Fibroblast of lung (primary cell): ENCODE data around the gene GMEB1. TPM values are rescaled to one million over a fixed set of nuclear protein-coding genes. Genes with fewer than 3 reads are reported as not detected.
"Not testable (repeated sequence)": the region's sequence is repeated elsewhere in the genome, so short reads cannot be mapped to it uniquely, and the experiment has no call there.

Experiments used
- DNase-seq, 2 donors: peaks; one replicate each; pipeline versions ENCODE4 v3.0.0 to v3.0.0-alpha.2; 2010; ENCODE audit warnings: low read depth in 2 of 2
- H2AFZ ChIP-seq: 2 replicates; pipeline ENCODE4 v1.5.1; 2012; ENCODE audit warnings: low read length, control low read depth, inconsistent platforms
- H3K27ac ChIP-seq: 2 replicates; pipeline ENCODE4 v1.5.1; 2011; ENCODE audit warnings: low read length, control low read depth; ENCODE audit not compliant: insufficient read depth
- H3K27me3 ChIP-seq: 2 replicates; pipeline ENCODE4 v1.5.1; 2011; ENCODE audit warnings: mild to moderate bottlenecking, low read length; ENCODE audit not compliant: control insufficient read depth, insufficient read depth
- H3K36me3 ChIP-seq: 2 replicates; pipeline ENCODE4 v1.5.1; 2011; ENCODE audit warnings: low read length; ENCODE audit not compliant: control insufficient read depth, insufficient read depth
- H3K4me1 ChIP-seq: 2 replicates; pipeline ENCODE4 v1.5.1; 2011; ENCODE audit warnings: low read length; ENCODE audit not compliant: control insufficient read depth, insufficient read depth; ENCODE audit errors: extremely low read depth
- H3K4me2 ChIP-seq: 2 replicates; pipeline ENCODE4 v1.5.1; 2011; ENCODE audit warnings: low read length, control low read depth; ENCODE audit not compliant: insufficient read depth; ENCODE audit errors: extremely low read depth
- H3K4me3 ChIP-seq, 4 experiments: fragments of 200-600 bp in 1 of 4; sonication (generic) in 1 of 4; replicated peaks in 1 of 4; 2 replicates each; pipeline ENCODE4 v1.5.1; 2011 to 2016; ENCODE audit warnings: low read length in 4 of 4, low read depth in 3 of 4, mild to moderate bottlenecking in 3 of 4, control low read depth in 2 of 4, inconsistent platforms in 1 of 4, mixed read lengths in 1 of 4; ENCODE audit not compliant: insufficient read depth in 1 of 4; ENCODE audit errors: control extremely low read depth in 1 of 4
- H3K79me2 ChIP-seq: 2 replicates; pipeline ENCODE4 v1.5.1; 2012; ENCODE audit warnings: mild to moderate bottlenecking, low read length, inconsistent platforms; ENCODE audit not compliant: control insufficient read depth, insufficient read depth
- H3K9ac ChIP-seq: 2 replicates; pipeline ENCODE4 v1.5.1; 2011; ENCODE audit warnings: mild to moderate bottlenecking, low read length, control low read depth; ENCODE audit not compliant: insufficient read depth
- H3K9me3 ChIP-seq: 2 replicates; pipeline ENCODE4 v1.5.1; 2012; ENCODE audit warnings: low read depth, low read length; ENCODE audit not compliant: control insufficient read depth, insufficient read depth
- H4K20me1 ChIP-seq: 2 replicates; pipeline ENCODE4 v1.5.1; 2011; ENCODE audit warnings: low read length; ENCODE audit not compliant: control insufficient read depth, insufficient read depth; ENCODE audit errors: extremely low read depth
- EZH2 ChIP-seq: IDR thresholded peaks from 2 replicates; pipeline ENCODE4 v1.5.1; 2012; ENCODE audit warnings: low read length, control low read depth, mild to moderate bottlenecking; ENCODE audit errors: missing control alignments
- polyA plus RNA-seq, 2 donors: library from polyadenylated mRNA; depleted of rRNA in 1 of 2; stranded (reverse) in 1 of 2; unstranded in 1 of 2; fragments of >200 nt; gene quantifications; 2 replicates each; pipeline ENCODE4 v1.2.1, GENCODE V29; 2011 to 2012; ENCODE audit warnings: missing spikeins in 1 of 2
- total RNA-seq: library from RNA; depleted of rRNA; stranded (reverse); fragments of >200 nt; gene quantifications from 2 replicates; pipeline ENCODE4 v1.2.1, GENCODE V29; 2014
- TF ChIP-seq, protein P1 (sequence below), 2 donors: IDR thresholded peaks in 1 of 2; conservative IDR thresholded peaks in 1 of 2; 1 replicate in 1 of 2; 2 replicates in 1 of 2; pipeline ENCODE4 v1.5.1; 2011 to 2012; ENCODE audit warnings: low read length in 2 of 2, control low read depth in 1 of 2, inconsistent platforms in 1 of 2, low read depth in 1 of 2, mild to moderate bottlenecking in 1 of 2

GMEB1 gene
- total and polyA plus RNA-seq, 2 donors (not counting 1 experiment from before 2014, with no cell fraction given), result 5.4 to 8.9 TPM

DNA sequence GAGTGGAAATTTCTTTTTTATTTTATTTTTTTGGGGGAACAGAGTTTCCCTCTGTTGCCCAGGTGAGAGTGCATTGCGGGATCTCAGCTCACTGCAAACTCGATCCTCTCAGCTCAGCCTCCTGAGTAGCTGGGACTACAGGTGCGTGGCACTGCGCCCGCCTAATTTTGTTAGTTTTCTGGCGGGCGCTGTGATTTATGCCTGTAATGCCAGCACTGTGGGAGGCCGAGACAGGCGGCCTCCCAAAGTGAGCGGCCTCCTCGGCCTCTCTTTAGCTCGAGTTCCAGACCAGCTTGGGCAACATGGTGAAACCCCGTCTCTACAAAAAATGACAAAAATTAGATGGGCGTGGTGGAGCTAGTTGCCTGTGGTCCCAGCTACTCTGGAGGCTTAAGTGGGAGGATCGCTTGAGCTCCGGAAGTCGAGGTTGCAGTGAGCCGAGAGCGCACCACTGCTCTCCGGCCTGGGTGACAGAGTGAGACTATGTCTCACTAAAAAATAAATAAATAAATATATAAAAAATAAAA lies 2.7 kb downstream of the GMEB1 start:
- H3K79me2 ChIP-seq, result peaks cover 10% of the 10 kb centered on the region

DNA sequence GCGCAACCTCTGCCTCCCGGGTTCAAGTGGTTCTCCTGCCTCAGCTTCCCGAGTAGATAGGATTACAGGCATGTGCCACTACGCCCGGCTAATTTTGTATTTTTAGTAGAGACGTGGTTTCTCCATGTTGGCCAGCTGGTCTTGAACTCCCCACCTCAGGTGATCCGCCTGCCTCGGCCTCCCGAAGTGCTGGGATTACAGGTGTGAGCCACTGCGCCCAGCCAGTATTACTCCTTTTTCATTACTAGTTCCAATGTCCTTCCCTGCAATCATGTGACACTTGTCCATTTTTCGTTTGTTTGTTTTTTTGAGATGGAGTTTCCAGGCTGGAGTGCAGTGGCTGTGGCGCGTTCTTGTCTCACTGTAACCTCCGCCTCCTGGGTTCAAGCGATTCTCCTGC lies 4.4 kb downstream of the GMEB1 start:
- H3K79me2 ChIP-seq, result not testable (repeated sequence)

More for the DNA sequence above, 2.7 kb downstream of the GMEB1 start:
- Histone ChIP-seq H3K9ac (no peak overlapping the region), H4K20me1 (no peaks in the 10 kb centered on the region), H3K9me3 (no peaks in the 10 kb centered on the region), H3K27ac (no peak overlapping the region), H3K36me3 (no peaks in the 10 kb centered on the region), H3K4me1 (no peaks in the 10 kb centered on the region), H3K4me2 (no peak overlapping the region), H3K4me3 (no peak overlapping the region), H3K27me3 (no peaks in the 10 kb centered on the region), H2AFZ (no peak overlapping the region)
- DNase-seq, result no peak
- TF ChIP-seq, protein P1, sequence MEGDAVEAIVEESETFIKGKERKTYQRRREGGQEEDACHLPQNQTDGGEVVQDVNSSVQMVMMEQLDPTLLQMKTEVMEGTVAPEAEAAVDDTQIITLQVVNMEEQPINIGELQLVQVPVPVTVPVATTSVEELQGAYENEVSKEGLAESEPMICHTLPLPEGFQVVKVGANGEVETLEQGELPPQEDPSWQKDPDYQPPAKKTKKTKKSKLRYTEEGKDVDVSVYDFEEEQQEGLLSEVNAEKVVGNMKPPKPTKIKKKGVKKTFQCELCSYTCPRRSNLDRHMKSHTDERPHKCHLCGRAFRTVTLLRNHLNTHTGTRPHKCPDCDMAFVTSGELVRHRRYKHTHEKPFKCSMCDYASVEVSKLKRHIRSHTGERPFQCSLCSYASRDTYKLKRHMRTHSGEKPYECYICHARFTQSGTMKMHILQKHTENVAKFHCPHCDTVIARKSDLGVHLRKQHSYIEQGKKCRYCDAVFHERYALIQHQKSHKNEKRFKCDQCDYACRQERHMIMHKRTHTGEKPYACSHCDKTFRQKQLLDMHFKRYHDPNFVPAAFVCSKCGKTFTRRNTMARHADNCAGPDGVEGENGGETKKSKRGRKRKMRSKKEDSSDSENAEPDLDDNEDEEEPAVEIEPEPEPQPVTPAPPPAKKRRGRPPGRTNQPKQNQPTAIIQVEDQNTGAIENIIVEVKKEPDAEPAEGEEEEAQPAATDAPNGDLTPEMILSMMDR (conservative IDR thresholded peaks at IDR 0.05 in 1 of 2, IDR thresholded peaks at IDR 0.05 in 1 of 2; ENCODE audit: low read depth in 1 of 2, low read length in 2 of 2), result no peak
- no peak for TF ChIP-seq EZH2

DNA sequence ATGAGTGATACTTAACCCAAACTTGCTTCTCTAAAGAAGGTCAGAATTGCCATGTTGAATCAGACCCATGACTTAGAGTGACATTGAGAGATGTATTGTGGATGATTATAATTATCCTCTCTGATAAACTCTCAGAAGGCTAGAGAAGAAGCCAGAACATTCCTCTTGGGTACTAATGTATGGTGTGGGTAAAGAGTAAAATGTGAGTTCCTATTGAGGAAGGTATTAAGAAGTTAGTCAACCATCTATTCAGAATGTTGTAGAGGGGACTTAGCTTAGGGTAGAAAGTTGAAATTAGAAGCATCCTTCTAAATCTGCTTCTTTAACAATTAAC lies 7.3 kb downstream of the GMEB1 start:
- TF ChIP-seq, protein P1 (conservative IDR thresholded peaks at IDR 0.05 in 1 of 2, IDR thresholded peaks at IDR 0.05 in 1 of 2; ENCODE audit: low read depth in 1 of 2, low read length in 2 of 2), result no peak
- TF ChIP-seq EZH2, result no peak
- H3K4me3 ChIP-seq, result no peak overlapping the region
- H3K27me3 ChIP-seq, result no peaks in the 10 kb centered on the region
- DNase-seq, result no peak
- H3K36me3 ChIP-seq, result no peaks in the 10 kb centered on the region
- H4K20me1 ChIP-seq, result no peaks in the 10 kb centered on the region
- H3K9ac ChIP-seq, result no peak overlapping the region
- H3K4me1 ChIP-seq, result no peaks in the 10 kb centered on the region
- H3K4me2 ChIP-seq, result no peak overlapping the region
- no peak overlapping the region for H2AFZ ChIP-seq
- no peaks in the 10 kb centered on the region for H3K9me3 ChIP-seq
- no peak overlapping the region for H3K27ac ChIP-seq
- H3K79me2 ChIP-seq, result peaks cover 3% of the 10 kb centered on the region

More for the DNA sequence above, 4.4 kb downstream of the GMEB1 start:
- H3K4me1 ChIP-seq, H2AFZ ChIP-seq, H3K9me3 ChIP-seq, H3K27me3 ChIP-seq, H3K27ac ChIP-seq, DNase-seq, H3K9ac ChIP-seq, H4K20me1 ChIP-seq, H3K4me3 ChIP-seq, H3K36me3 ChIP-seq, H3K4me2 ChIP-seq: not testable (repeated sequence)
